GM19238 (cell line): ENCODE results near the gene ABCA9.
"Not testable (repeated sequence)": the region's sequence is repeated elsewhere in the genome, so short reads cannot be mapped to it uniquely, and the experiment has no call there.

Source experiments
- DNase-seq: peaks from one replicate; pipeline ENCODE4 v3.0.0; 2011; ENCODE audit warnings: low spot score; ENCODE audit not compliant: insufficient read length

Gene ABCA9

GRCh38 chr17:69060822-69061221 lies at the start of gene ABCA9:
ABCA9 (minus strand) TSS chr17:69060927; CDS start chr17:69051126, 9,801 bp downstream.
- DNase-seq = no peak

GRCh38 chr17:69105907-69106730 lies 45.4 kb upstream of the ABCA9 start:
- DNase-seq = no peak

- no peak for DNase-seq
Observed at GRCh38 chr17:69103557-69104233, 43.0 kb upstream of the ABCA9 start.

GRCh38 chr17:69098625-69099024 lies 37.9 kb upstream of the ABCA9 start:
- DNase-seq = no peak

- no peak for DNase-seq
Observed at GRCh38 chr17:69096541-69096940, 35.8 kb upstream of the ABCA9 start.

GRCh38 chr17:69093995-69094394 lies 33.3 kb upstream of the ABCA9 start:
- no peak for DNase-seq

GRCh38 chr17:69093279-69093789 lies 32.6 kb upstream of the ABCA9 start:
- DNase-seq = no peak

GRCh38 chr17:69090365-69090764 lies 29.6 kb upstream of the ABCA9 start:
- no peak for DNase-seq

GRCh38 chr17:69088643-69089200 lies 28.0 kb upstream of the ABCA9 start:
- DNase-seq = no peak

- no peak for DNase-seq
Observed at GRCh38 chr17:69086641-69087040, 25.9 kb upstream of the ABCA9 start.

GRCh38 chr17:69084911-69085310 lies 24.2 kb upstream of the ABCA9 start:
- DNase-seq = no peak

- DNase-seq = no peak
Observed at GRCh38 chr17:69082696-69083095, 22.0 kb upstream of the ABCA9 start.

GRCh38 chr17:69078864-69079263 lies 18.1 kb upstream of the ABCA9 start:
- DNase-seq = no peak

- DNase-seq = no peak
Observed at GRCh38 chr17:69075823-69076222, 15.1 kb upstream of the ABCA9 start.

- DNase-seq = not testable (repeated sequence)
Observed at GRCh38 chr17:69073392-69073791, 12.7 kb upstream of the ABCA9 start.

- DNase-seq = not testable (repeated sequence)
Observed at GRCh38 chr17:69072803-69073256, 12.1 kb upstream of the ABCA9 start.

- not testable (repeated sequence) for DNase-seq
Observed at GRCh38 chr17:69071233-69071586, 10.5 kb upstream of the ABCA9 start.

GRCh38 chr17:69070378-69071232 lies 9.9 kb upstream of the ABCA9 start:
- not testable (repeated sequence) for DNase-seq

GRCh38 chr17:69069226-69069750 lies 8.6 kb upstream of the ABCA9 start:
- DNase-seq = no peak

- no peak for DNase-seq
Observed at GRCh38 chr17:69067274-69068047, 6.7 kb upstream of the ABCA9 start.
